ENCODE results near the gene ARHGAP42.

The ARHGAP42 gene

GRCh38 chr11:101034076-101034475 lies 347.0 kb downstream of the ARHGAP42 start:
- H3K9me2 ChIP-seq (ENCODE audit: low read depth, low read length), result no peaks in the 10 kb centered on the region
- no peaks in the 10 kb centered on the region for H3K4me1 ChIP-seq (ENCODE audit: insufficient read depth, low read length, severe bottlenecking)
- H3K4me3 ChIP-seq (ENCODE audit: low read depth, low read length, poor library complexity, severe bottlenecking), result no peak overlapping the region
- H3F3A ChIP-seq (ENCODE audit: insufficient read depth, low read length), result no peaks in the 10 kb centered on the region
- H3K27ac ChIP-seq (ENCODE audit: low read depth, low read length, poor library complexity, severe bottlenecking), result no peak overlapping the region
- H3K9ac ChIP-seq (ENCODE audit: low read length), result no peak overlapping the region
- no peaks in the 10 kb centered on the region for H3K27me3 ChIP-seq (ENCODE audit: insufficient read depth, low read length)
- no peak for TF ChIP-seq CTCF (IDR thresholded peaks at IDR 0.05; ENCODE audit: low read length)
- TF ChIP-seq EZH2 (IDR thresholded peaks at IDR 0.05; ENCODE audit: borderline replicate concordance, low read length), result no peak
- no peaks in the 10 kb centered on the region for H3K36me3 ChIP-seq (ENCODE audit: insufficient read depth, low read length)
- H2AFZ ChIP-seq (ENCODE audit: low read length), result no peak overlapping the region
- no peaks in the 10 kb centered on the region for H4K20me1 ChIP-seq (ENCODE audit: insufficient read depth, low read length)
- H3K9me3 ChIP-seq (ENCODE audit: low read length), result no peaks in the 10 kb centered on the region
- H3K4me2 ChIP-seq (ENCODE audit: low read length), result no peak overlapping the region
- no peaks in the 10 kb centered on the region for H3K79me2 ChIP-seq (ENCODE audit: insufficient read depth, low read length)

GRCh38 chr11:101035872-101036271 lies 348.8 kb downstream of the ARHGAP42 start:
- H3K4me3 ChIP-seq (ENCODE audit: low read depth, low read length, poor library complexity, severe bottlenecking), result no peak overlapping the region
- H3F3A ChIP-seq (ENCODE audit: insufficient read depth, low read length), result no peaks in the 10 kb centered on the region
- H3K36me3 ChIP-seq (ENCODE audit: insufficient read depth, low read length), result no peaks in the 10 kb centered on the region
- no peaks in the 10 kb centered on the region for H3K27me3 ChIP-seq (ENCODE audit: insufficient read depth, low read length)
- H3K27ac ChIP-seq (ENCODE audit: low read depth, low read length, poor library complexity, severe bottlenecking), result no peak overlapping the region
- no peak for TF ChIP-seq EZH2 (IDR thresholded peaks at IDR 0.05; ENCODE audit: borderline replicate concordance, low read length)
- TF ChIP-seq CTCF (IDR thresholded peaks at IDR 0.05; ENCODE audit: low read length), result no peak
- no peaks in the 10 kb centered on the region for H3K9me3 ChIP-seq (ENCODE audit: low read length)
- H3K79me2 ChIP-seq (ENCODE audit: insufficient read depth, low read length), result no peaks in the 10 kb centered on the region
- H2AFZ ChIP-seq (ENCODE audit: low read length), result no peak overlapping the region
- no peak overlapping the region for H3K4me2 ChIP-seq (ENCODE audit: low read length)
- H3K4me1 ChIP-seq (ENCODE audit: insufficient read depth, low read length, severe bottlenecking), result no peaks in the 10 kb centered on the region
- H4K20me1 ChIP-seq (ENCODE audit: insufficient read depth, low read length), result no peaks in the 10 kb centered on the region
- H3K9ac ChIP-seq (ENCODE audit: low read length), result no peak overlapping the region
- no peaks in the 10 kb centered on the region for H3K9me2 ChIP-seq (ENCODE audit: low read depth, low read length)

Measured in OCI-LY1 (cell line).